Left renal pelvis (tissue), 4 donors: ENCODE results near the gene ARF6. TPM values are rescaled to one million over a fixed set of nuclear protein-coding genes. Genes with fewer than 3 reads are reported as not detected.
"Not testable (repeated sequence)": the region's sequence is repeated elsewhere in the genome, so short reads cannot be mapped to it uniquely, and the experiment has no call there.

ENCODE experiments used
- DNase-seq, 4 donors: peaks; one replicate each; pipeline ENCODE4 v3.0.0-alpha.2; 2013; ENCODE audit warnings: low read depth in 4 of 4, low spot score in 3 of 4
- polyA plus RNA-seq, 4 donors: library from polyadenylated mRNA; unstranded; fragments of 120-200 nt; gene quantifications; one replicate each; pipeline ENCODE4 v1.2.1, GENCODE V29; 2013; ENCODE audit not compliant: insufficient read length in 4 of 4

Gene ARF6
- polyA plus RNA-seq: 10 to 100 TPM; 51.9 to 99.3 (median 86.9) TPM

GRCh38 chr14:49892636-49893308, at the start of gene ARF6:
ARF6 (plus strand) TSS chr14:49893082; CDS start chr14:49893737, 655 bp downstream.
- peak; percentile 90 to 96 (median 95) for DNase-seq

- DNase-seq: no peak
Measured at GRCh38 chr14:49849213-49849847, 43.6 kb upstream of the ARF6 start.

- no peak for DNase-seq
Measured at GRCh38 chr14:49851813-49852212, 41.1 kb upstream of the ARF6 start.

- peak; percentile 90 to 92 (median 90) for DNase-seq
Measured at GRCh38 chr14:49852301-49853157, 40.4 kb upstream of the ARF6 start, which contains the start of gene NEMF. NEMF (minus strand) TSS chr14:49852788; CDS start chr14:49852753, 35 bp downstream.

GRCh38 chr14:49853158-49853477, 39.8 kb upstream of the ARF6 start:
- DNase-seq: no peak

- DNase-seq: no peak
Measured at GRCh38 chr14:49853572-49854375, 39.1 kb upstream of the ARF6 start.

- DNase-seq: no peak
Measured at GRCh38 chr14:49857427-49858003, 35.4 kb upstream of the ARF6 start.

GRCh38 chr14:49858383-49858782, 34.5 kb upstream of the ARF6 start:
- DNase-seq: no peak

- DNase-seq: no peak
Measured at GRCh38 chr14:49860988-49861698, 31.7 kb upstream of the ARF6 start.

GRCh38 chr14:49861699-49862088, 31.2 kb upstream of the ARF6 start:
- no peak for DNase-seq

GRCh38 chr14:49862089-49862673, 30.7 kb upstream of the ARF6 start:
- peak in 3 of 4 donors; percentile 82 to 88 (median 87) for DNase-seq

GRCh38 chr14:49863487-49864281, 29.2 kb upstream of the ARF6 start:
- no peak for DNase-seq

GRCh38 chr14:49865431-49865859, 27.4 kb upstream of the ARF6 start:
- no peak for DNase-seq

- peak; percentile 79 to 85 (median 84) for DNase-seq
Measured at GRCh38 chr14:49867831-49868719, 24.8 kb upstream of the ARF6 start.

GRCh38 chr14:49868720-49869114, 24.2 kb upstream of the ARF6 start:
- DNase-seq: no peak

- no peak for DNase-seq
Measured at GRCh38 chr14:49870908-49871307, 22.0 kb upstream of the ARF6 start.

- DNase-seq: not testable (repeated sequence)
Measured at GRCh38 chr14:49873548-49873947, 19.3 kb upstream of the ARF6 start.
